GM12891 (cell line): ENCODE measurements around the gene S100A10.

Source experiments
- PAX5 ChIP-seq: IDR thresholded peaks from 2 replicates; pipeline ENCODE4 v1.6.1; 2011; ENCODE audit warnings: low read length, moderate library complexity, mild to moderate bottlenecking; ENCODE audit not compliant: insufficient read depth, severe bottlenecking
- POLR2A ChIP-seq: IDR thresholded peaks from 2 replicates; pipeline ENCODE4 v1.6.1; 2011; ENCODE audit warnings: low read depth, low read length, control low read depth
- POLR2AphosphoS5 ChIP-seq: IDR thresholded peaks from 2 replicates; pipeline ENCODE4 v1.6.1; 2011; ENCODE audit warnings: low read depth, low read length, control low read depth
- POU2F2 ChIP-seq: IDR thresholded peaks from 2 replicates; pipeline ENCODE4 v1.6.1; 2011; ENCODE audit warnings: low read depth, mild to moderate bottlenecking, control low read depth, low read length, moderate library complexity
- SPI1 ChIP-seq: IDR thresholded peaks from 2 replicates; pipeline ENCODE4 v1.6.1; 2011; ENCODE audit warnings: low read depth, low read length, control low read depth
- TAF1 ChIP-seq: IDR thresholded peaks from 2 replicates; pipeline ENCODE4 v1.6.1; 2011; ENCODE audit warnings: low read depth, low read length, control low read depth

GRCh38 chr1:152000964-152001630 lies 7.4 kb upstream of the S100A10 start:
- TF ChIP-seq POLR2A (no peak), POLR2AphosphoS5 (no peak), TAF1 (no peak), PAX5 (no peak), POU2F2 (no peak), SPI1 (no peak)
